Fibroblast of pulmonary artery (primary cell): ENCODE results near the gene EBI3.

Experiments
- DNase-seq: peaks from one replicate; pipeline ENCODE4 v3.0.0-alpha.2; 2010; ENCODE audit warnings: low read depth
- H3K4me3 ChIP-seq: replicated peaks from 2 replicates; pipeline ENCODE4 v1.5.1; 2011; ENCODE audit warnings: low read depth, mild to moderate bottlenecking, control low read depth, low read length, moderate library complexity
- TF ChIP-seq, protein P1 (sequence below): IDR thresholded peaks from 2 replicates; pipeline ENCODE4 v1.5.1; 2011; ENCODE audit warnings: mild to moderate bottlenecking, control low read depth, low read length, inconsistent platforms; ENCODE audit errors: missing control alignments

EBI3 gene

DNA sequence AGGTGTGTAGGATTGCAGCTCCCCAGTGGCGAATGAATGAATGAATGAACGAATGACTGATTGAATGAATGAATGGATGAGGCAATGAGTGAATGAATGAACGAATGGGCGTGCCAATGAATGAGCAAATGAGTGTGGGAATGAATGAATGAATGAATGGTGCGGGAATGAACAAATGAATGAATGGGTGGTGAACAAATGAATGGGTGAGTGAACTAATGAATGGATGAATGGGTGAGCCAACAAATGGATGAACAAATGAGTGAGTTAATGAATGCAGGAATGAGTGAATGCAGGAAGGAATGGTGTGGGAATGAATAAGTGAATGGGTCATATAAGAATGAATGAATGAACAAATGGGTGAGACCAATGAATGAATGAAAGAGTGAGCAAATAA lies 32.1 kb upstream of the EBI3 start:
- no peak for DNase-seq
- TF ChIP-seq, protein P1, sequence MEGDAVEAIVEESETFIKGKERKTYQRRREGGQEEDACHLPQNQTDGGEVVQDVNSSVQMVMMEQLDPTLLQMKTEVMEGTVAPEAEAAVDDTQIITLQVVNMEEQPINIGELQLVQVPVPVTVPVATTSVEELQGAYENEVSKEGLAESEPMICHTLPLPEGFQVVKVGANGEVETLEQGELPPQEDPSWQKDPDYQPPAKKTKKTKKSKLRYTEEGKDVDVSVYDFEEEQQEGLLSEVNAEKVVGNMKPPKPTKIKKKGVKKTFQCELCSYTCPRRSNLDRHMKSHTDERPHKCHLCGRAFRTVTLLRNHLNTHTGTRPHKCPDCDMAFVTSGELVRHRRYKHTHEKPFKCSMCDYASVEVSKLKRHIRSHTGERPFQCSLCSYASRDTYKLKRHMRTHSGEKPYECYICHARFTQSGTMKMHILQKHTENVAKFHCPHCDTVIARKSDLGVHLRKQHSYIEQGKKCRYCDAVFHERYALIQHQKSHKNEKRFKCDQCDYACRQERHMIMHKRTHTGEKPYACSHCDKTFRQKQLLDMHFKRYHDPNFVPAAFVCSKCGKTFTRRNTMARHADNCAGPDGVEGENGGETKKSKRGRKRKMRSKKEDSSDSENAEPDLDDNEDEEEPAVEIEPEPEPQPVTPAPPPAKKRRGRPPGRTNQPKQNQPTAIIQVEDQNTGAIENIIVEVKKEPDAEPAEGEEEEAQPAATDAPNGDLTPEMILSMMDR: no peak
- H3K4me3 ChIP-seq: no peak overlapping the region

DNA sequence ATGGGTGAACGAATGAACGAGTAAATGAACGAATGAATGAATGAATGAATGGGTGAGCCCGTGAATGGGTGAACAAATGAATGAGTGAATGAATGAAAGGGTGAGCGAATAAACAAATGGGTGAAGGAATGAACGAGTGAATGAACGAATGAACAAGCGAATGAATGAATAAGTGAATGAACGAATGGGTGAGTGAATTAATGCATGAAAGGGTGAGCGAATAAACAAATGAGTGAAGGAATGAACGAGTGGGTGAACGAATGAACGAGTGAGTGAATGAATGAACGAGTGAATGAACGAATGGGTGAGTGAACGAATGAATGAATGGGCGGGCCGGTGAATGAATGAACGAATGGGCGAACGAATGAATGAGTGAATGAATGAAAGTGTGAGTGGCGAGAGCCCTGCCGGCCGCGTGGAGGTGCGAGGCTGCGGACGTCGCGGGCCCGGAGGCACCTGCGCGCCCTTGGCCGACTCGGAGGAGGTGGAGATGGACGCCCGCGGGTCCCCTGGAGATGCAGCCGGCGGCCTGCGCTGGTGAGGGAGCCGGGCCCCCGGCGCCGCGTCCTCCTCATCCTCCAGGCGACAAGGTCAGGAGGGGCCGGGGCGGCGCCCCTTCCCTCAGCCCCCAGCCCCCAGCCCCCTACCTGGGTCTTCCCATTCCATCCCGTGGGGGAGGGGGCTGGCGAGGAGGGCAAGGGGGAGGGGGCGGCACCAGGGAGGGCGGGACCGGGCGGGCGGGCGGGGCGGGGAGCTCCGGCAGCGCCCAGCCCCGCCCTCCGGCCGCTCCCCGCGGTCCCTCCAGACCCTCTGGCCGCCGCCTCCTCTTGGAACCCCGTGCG lies 31.5 kb upstream of the EBI3 start:
- TF ChIP-seq, protein P1: no peak
- DNase-seq: peak; percentile 10
- H3K4me3 ChIP-seq: no peak overlapping the region

DNA sequence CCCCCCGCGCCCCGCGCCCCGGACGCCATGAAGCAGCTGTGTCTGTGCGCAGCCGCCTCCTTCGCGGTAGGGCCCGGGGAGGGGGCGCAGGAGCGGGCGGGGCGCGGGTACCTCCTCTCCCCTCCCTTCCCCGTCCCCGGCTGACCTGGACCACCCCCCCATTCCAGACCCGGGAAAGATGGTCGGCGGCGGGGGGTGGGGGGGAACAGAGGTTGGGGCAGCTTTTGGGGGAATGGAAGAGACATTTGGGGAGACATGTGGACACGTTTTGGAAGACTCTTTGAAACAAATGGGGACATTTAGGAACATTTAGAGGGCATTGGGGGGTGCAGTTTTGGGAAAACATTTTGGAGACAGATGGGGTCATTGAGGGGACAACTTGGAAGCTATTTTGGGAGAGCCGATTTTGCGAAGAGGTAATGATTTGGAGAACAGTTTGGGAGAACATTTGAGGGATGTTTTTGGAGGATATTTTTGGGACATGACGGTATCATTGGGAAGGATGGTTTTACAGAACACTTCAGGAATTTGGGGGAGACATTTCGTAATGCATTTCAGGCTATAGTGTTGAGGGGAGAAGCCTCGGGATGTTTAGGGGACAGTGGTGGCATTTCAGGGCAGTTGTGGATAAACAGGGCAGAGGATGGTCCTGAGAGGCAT lies 30.7 kb upstream of the EBI3 start:
- no peak for DNase-seq
- no peak overlapping the region for H3K4me3 ChIP-seq
- TF ChIP-seq, protein P1: no peak

DNA sequence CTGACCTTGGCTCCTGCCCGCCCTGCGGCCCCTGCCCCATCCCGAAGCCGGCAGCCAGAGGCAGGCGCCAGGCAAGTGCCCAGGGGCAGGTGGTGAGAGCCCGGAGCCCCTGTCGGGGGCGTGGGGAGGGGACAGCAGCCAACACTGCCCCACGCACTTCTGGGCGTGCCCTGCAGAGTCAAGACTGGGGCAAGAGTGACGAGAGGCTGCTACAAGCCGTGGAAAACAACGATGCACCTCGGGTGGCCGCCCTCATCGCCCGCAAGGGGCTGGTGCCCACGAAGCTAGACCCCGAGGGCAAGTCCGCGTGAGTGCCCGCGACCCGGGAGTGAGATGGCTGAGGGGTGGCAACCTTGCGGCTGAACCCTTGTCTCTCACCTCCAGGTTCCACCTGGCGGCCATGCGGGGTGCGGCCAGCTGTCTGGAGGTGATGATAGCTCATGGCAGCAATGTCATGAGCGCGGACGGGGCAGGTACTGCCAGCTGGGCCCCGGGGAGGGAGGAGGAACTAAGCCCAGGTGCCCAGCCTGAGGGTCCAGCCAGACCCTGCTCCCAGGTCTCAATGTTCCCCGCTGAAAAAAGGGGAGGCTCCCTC lies 29.5 kb upstream of the EBI3 start:
- no peak overlapping the region for H3K4me3 ChIP-seq
- TF ChIP-seq, protein P1: no peak
- DNase-seq: no peak

DNA sequence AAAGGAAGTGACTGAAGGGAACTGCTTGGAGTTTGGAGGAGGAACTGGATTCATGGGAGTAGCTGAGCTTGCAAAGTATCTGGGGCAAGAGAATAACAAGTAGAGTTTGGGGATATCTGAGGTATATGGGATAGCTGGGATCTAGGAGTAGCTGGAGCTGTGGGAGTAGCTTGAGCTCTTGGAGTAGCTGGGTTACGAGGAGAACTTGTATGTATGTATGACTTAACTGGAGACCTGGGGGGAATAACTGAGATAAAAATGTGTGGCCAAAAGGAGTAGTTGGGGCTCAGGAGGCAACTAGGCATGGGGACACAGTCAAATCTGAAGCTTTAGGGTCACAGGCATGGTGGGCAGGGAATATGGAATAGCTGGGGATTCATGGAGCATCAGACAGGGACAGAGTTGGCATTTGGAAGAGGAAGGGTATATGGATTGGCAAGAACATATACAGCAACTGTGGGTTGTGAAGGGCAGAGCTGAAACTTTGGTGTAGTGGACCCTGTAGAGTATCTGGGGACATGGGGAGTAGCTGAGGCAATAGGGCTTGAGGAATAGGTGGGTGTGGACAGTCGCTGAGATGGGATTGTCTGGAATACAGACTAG lies 28.3 kb upstream of the EBI3 start:
- TF ChIP-seq, protein P1: no peak
- no peak for DNase-seq
- H3K4me3 ChIP-seq: no peak overlapping the region

DNA sequence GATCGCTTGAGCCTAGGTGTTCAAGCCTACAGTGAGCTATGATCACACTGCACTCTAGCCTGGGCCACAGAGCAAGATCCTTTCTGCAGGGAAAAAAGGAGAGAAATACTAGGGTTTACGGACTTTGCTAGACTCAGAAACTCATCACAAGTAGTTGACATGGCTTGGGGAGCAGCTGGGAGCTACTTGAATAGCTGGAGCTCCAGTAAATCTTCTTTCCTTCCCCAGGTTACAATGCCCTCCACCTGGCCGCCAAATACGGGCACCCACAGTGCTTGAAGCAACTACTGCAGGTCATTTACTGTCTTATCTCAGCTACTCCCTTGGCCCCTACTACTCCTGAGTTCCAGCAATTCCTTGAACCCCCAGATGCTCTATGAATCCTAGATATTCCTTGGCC lies 27.5 kb upstream of the EBI3 start:
- no peak overlapping the region for H3K4me3 ChIP-seq
- DNase-seq: no peak
- TF ChIP-seq, protein P1: no peak
